ENCODE results near the gene COL10A1. TPM values are rescaled to one million over a fixed set of nuclear protein-coding genes. Genes with fewer than 3 reads are reported as not detected.

The COL10A1 gene
- total and polyA plus RNA-seq, 7 experiments from 2014 or later: 0.07 to 0.33 TPM; not detected in 5

GRCh38 chr6:116111552-116112528, 14.1 kb downstream of the COL10A1 start:
- Mint-ChIP-seq H3K4me3 (no peak overlapping the region), H3K27me3 (no peaks in the 10 kb centered on the region), H3K27ac (no peak overlapping the region), H3K9me3 (no peaks in the 10 kb centered on the region), H3K36me3 (peaks cover 19 to 65% (median 40%) of the 10 kb centered on the region in 5 donors), H3K4me1 (peaks cover 0 to 24% (median 5%) of the 10 kb centered on the region in 7 donors)
- no peak for DNase-seq
- no peaks in the 10 kb centered on the region for H3K4me1 ChIP-seq (ENCODE audit: control insufficient read depth in 2 of 2, insufficient read depth in 2 of 2, low read length in 2 of 2)
- ATAC-seq: peak; percentile 40
- no peaks in the 10 kb centered on the region for H3K9me3 ChIP-seq (ENCODE audit: control insufficient read depth in 2 of 3, low read length in 3 of 3)
- no peak overlapping the region for H3K27ac ChIP-seq (ENCODE audit: low read depth, low read length)
- intact Hi-C loops (cut with micrococcal nuclease): loop anchor here (1.0 to 10.0 kb wide), 2 partner anchors 11 to 103 kb away; no protein-coding TSS in a partner anchor
- peaks cover 23 to 73% (median 25%) of the 10 kb centered on the region in 3 experiments for H3K36me3 ChIP-seq (ENCODE audit: control insufficient read depth in 2 of 3, insufficient read depth in 3 of 3, low read length in 3 of 3)
- ChIA-PET CTCF (interaction anchor here (0.6 to 1.7 kb wide), 4 partner anchors 11 to 421 kb away, joined by 3 to 4 read pairs (median 4); partner anchors contain the start of gene NT5DC1), POLR2A (interaction anchor here (1.6 kb wide), 1 partner anchor 10 kb away, joined by 4 read pairs; no protein-coding TSS in a partner anchor)
- H3K27me3 ChIP-seq (ENCODE audit: control insufficient read depth in 2 of 2, insufficient read depth in 2 of 2, low read length in 2 of 2): no peaks in the 10 kb centered on the region
- no peak overlapping the region for H3K4me3 ChIP-seq (ENCODE audit: low read length)

GRCh38 chr6:116108836-116109235, 17.1 kb downstream of the COL10A1 start:
- Mint-ChIP-seq H3K27me3 (no peaks in the 10 kb centered on the region), H3K36me3 (peaks cover 20 to 58% (median 40%) of the 10 kb centered on the region in 5 donors), H3K27ac (no peak overlapping the region), H3K4me1 (peaks cover 14 to 47% (median 25%) of the 10 kb centered on the region in 7 donors), H3K9me3 (no peaks in the 10 kb centered on the region), H3K4me3 (no peak overlapping the region)
- no peaks in the 10 kb centered on the region for H3K27me3 ChIP-seq (ENCODE audit: control insufficient read depth in 2 of 2, insufficient read depth in 2 of 2, low read length in 2 of 2)
- H3K36me3 ChIP-seq (ENCODE audit: control insufficient read depth in 2 of 3, insufficient read depth in 3 of 3, low read length in 3 of 3): peaks cover 23 to 54% (median 25%) of the 10 kb centered on the region in 3 experiments
- intact Hi-C loops (cut with micrococcal nuclease): loop anchor here in 1 of 2 donors (10.0 kb wide), 1 partner anchor 1496 kb away; the partner anchor contains the start of gene GOPC
- H3K4me1 ChIP-seq (ENCODE audit: control insufficient read depth in 2 of 2, insufficient read depth in 2 of 2, low read length in 2 of 2): peaks cover 0 to 10% of the 10 kb centered on the region in 2 donors
- no peak overlapping the region for H3K27ac ChIP-seq (ENCODE audit: low read depth, low read length)
- no peaks in the 10 kb centered on the region for H3K9me3 ChIP-seq (ENCODE audit: control insufficient read depth in 2 of 3, low read length in 3 of 3)
- DNase-seq: no peak
- POLR2A ChIA-PET: no interaction called here
- ATAC-seq: no peak
- no peak overlapping the region for H3K4me3 ChIP-seq (ENCODE audit: low read length)
- CTCF ChIA-PET: no interaction called here

GRCh38 chr6:116106146-116106545, 19.8 kb downstream of the COL10A1 start:
- H3K4me3 ChIP-seq (ENCODE audit: low read length): no peak overlapping the region
- CTCF ChIA-PET: no interaction called here

DNA sequence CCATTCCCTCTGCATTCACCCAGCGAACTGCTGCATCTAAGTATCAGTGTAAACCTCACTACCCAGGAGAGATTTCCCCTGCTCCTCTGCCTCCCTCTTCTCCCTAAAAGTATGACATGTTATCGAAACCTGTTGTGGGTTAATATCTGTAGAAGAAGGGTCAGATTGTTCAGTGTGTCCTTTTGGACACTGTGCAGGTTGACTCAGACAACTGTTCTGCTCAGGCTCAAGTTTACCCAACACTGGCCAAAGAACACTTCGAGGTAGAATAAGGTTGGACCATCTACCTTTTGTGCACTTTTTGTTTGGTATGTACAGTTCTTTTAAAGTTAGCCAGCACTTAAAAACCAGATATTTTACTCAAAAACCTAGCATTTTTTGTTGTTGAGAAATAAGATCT, 20.7 kb downstream of the COL10A1 start:
- peaks cover 21 to 32% of the 10 kb centered on the region in 2 donors for H3K4me1 ChIP-seq (ENCODE audit: control insufficient read depth in 2 of 2, insufficient read depth in 2 of 2, low read length in 2 of 2)
- intact Hi-C loops (cut with micrococcal nuclease): loop anchor here in 1 of 2 donors (10.0 kb wide), 1 partner anchor 1500 kb away; the partner anchor contains the start of gene GOPC
- H3K4me3 Mint-ChIP-seq: peak overlapping the region in 8 of 10 donors; percentile 26 to 71 (median 36)

More at GRCh38 chr6:116106146-116106545, 19.8 kb downstream of the COL10A1 start:
- peak overlapping the region in 3 of 10 donors; percentile 3 to 26 (median 3) for H3K4me3 Mint-ChIP-seq
- no peaks in the 10 kb centered on the region for H3K9me3 Mint-ChIP-seq
- H3K27ac Mint-ChIP-seq: no peak overlapping the region
- no peaks in the 10 kb centered on the region for H3K27me3 Mint-ChIP-seq
- Histone ChIP-seq H3K4me1 (ENCODE audit: control insufficient read depth in 2 of 2, insufficient read depth in 2 of 2, low read length in 2 of 2) (peaks cover 20 to 32% of the 10 kb centered on the region in 2 donors), H3K9me3 (ENCODE audit: control insufficient read depth in 2 of 3, low read length in 3 of 3) (no peaks in the 10 kb centered on the region), H3K27me3 (ENCODE audit: control insufficient read depth in 2 of 2, insufficient read depth in 2 of 2, low read length in 2 of 2) (no peaks in the 10 kb centered on the region), H3K36me3 (ENCODE audit: control insufficient read depth in 2 of 3, insufficient read depth in 3 of 3, low read length in 3 of 3) (peaks cover 10 to 30% (median 23%) of the 10 kb centered on the region in 3 experiments), H3K27ac (ENCODE audit: low read depth, low read length) (no peak overlapping the region)
- DNase-seq (no peak), ATAC-seq (no peak)
- intact Hi-C loops (cut with micrococcal nuclease): loop anchor here in 1 of 2 donors (10.0 kb wide), 1 partner anchor 1499 kb away; the partner anchor contains the start of gene GOPC
- POLR2A ChIA-PET: no interaction called here
- H3K4me1 Mint-ChIP-seq: peaks cover 37 to 66% (median 51%) of the 10 kb centered on the region in 7 donors
- peaks cover 14 to 42% (median 21%) of the 10 kb centered on the region in 5 donors for H3K36me3 Mint-ChIP-seq

GRCh38 chr6:116104636-116105035, 21.3 kb downstream of the COL10A1 start:
- Mint-ChIP-seq H3K27ac (peak overlapping the region in 2 of 9 donors; percentile 14 to 34), H3K9me3 (no peaks in the 10 kb centered on the region), H3K4me1 (peaks cover 40 to 68% (median 63%) of the 10 kb centered on the region in 7 donors), H3K36me3 (peaks cover 8 to 29% (median 10%) of the 10 kb centered on the region in 5 donors), H3K27me3 (no peaks in the 10 kb centered on the region), H3K4me3 (peak overlapping the region in 8 of 10 donors; percentile 15 to 63 (median 31))
- CTCF ChIA-PET: no interaction called here
- Histone ChIP-seq H3K27me3 (ENCODE audit: control insufficient read depth in 2 of 2, insufficient read depth in 2 of 2, low read length in 2 of 2) (no peaks in the 10 kb centered on the region), H3K4me3 (ENCODE audit: low read length) (no peak overlapping the region), H3K4me1 (ENCODE audit: control insufficient read depth in 2 of 2, insufficient read depth in 2 of 2, low read length in 2 of 2) (peaks cover 25 to 32% of the 10 kb centered on the region in 2 donors), H3K9me3 (ENCODE audit: control insufficient read depth in 2 of 3, low read length in 3 of 3) (no peaks in the 10 kb centered on the region), H3K27ac (ENCODE audit: low read depth, low read length) (no peak overlapping the region), H3K36me3 (ENCODE audit: control insufficient read depth in 2 of 3, insufficient read depth in 3 of 3, low read length in 3 of 3) (peaks cover 10 to 18% (median 11%) of the 10 kb centered on the region in 3 experiments)
- intact Hi-C loops (cut with micrococcal nuclease): loop anchor here (5.0 to 10.0 kb wide), 6 partner anchors 113 to 1573 kb away; partner anchors contain the start of genes GOPC (in 2 of the 2), CALHM6 (in 1 of the 2), NUS1 (in 1 of the 2) and ZUP1 (in 1 of the 2)
- DNase-seq (no peak), ATAC-seq (no peak)
- POLR2A ChIA-PET: no interaction called here

More for the DNA sequence above, 20.7 kb downstream of the COL10A1 start:
- Mint-ChIP-seq H3K9me3 (no peaks in the 10 kb centered on the region), H3K4me1 (peaks cover 39 to 62% (median 57%) of the 10 kb centered on the region in 7 donors), H3K27me3 (no peaks in the 10 kb centered on the region), H3K36me3 (peaks cover 10 to 33% (median 14%) of the 10 kb centered on the region in 5 donors), H3K27ac (peak overlapping the region in 5 of 9 donors; percentile 5 to 48 (median 25))
- Histone ChIP-seq H3K27me3 (ENCODE audit: control insufficient read depth in 2 of 2, insufficient read depth in 2 of 2, low read length in 2 of 2) (no peaks in the 10 kb centered on the region), H3K4me3 (ENCODE audit: low read length) (no peak overlapping the region), H3K27ac (ENCODE audit: low read depth, low read length) (no peak overlapping the region), H3K36me3 (ENCODE audit: control insufficient read depth in 2 of 3, insufficient read depth in 3 of 3, low read length in 3 of 3) (peaks cover 10 to 25% (median 14%) of the 10 kb centered on the region in 3 experiments), H3K9me3 (ENCODE audit: control insufficient read depth in 2 of 3, low read length in 3 of 3) (no peaks in the 10 kb centered on the region)
- CTCF ChIA-PET: no interaction called here
- ATAC-seq: no peak
- POLR2A ChIA-PET: no interaction called here
- no peak for DNase-seq

DNA sequence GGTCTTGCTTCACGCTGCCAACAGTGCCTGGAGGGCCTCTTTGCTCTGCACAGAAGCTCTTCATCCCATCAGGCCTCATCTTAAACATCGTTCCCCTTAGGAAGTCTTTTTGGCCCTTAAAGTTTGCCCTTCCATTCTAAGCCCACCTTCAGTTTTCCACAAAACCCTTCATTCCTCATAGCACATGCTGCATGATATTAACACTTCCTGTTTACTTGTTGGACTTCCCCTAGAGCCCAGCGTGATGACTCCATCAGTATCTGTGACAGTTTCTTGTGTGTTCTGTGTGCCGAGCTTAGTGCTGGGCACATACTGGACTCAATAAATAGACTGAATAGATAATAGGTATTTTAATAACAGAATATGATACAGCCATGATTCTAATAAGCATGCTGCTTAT, 23.1 kb downstream of the COL10A1 start:
- Mint-ChIP-seq H3K36me3 (peaks cover 0 to 15% (median 0%) of the 10 kb centered on the region in 5 donors), H3K27me3 (no peaks in the 10 kb centered on the region), H3K4me1 (peaks cover 35 to 72% (median 63%) of the 10 kb centered on the region in 7 donors), H3K27ac (peak overlapping the region in 2 of 9 donors; percentile 2 to 11), H3K4me3 (peak overlapping the region; percentile 3 to 99 (median 46)), H3K9me3 (no peaks in the 10 kb centered on the region)
- H3K27me3 ChIP-seq (ENCODE audit: control insufficient read depth in 2 of 2, insufficient read depth in 2 of 2, low read length in 2 of 2): no peaks in the 10 kb centered on the region
- H3K9me3 ChIP-seq (ENCODE audit: control insufficient read depth in 2 of 3, low read length in 3 of 3): no peaks in the 10 kb centered on the region
- peaks cover 25 to 32% of the 10 kb centered on the region in 2 donors for H3K4me1 ChIP-seq (ENCODE audit: control insufficient read depth in 2 of 2, insufficient read depth in 2 of 2, low read length in 2 of 2)
- intact Hi-C loops (cut with micrococcal nuclease): loop anchor here (5.0 to 10.0 kb wide), 6 partner anchors 114 to 1574 kb away; partner anchors contain the start of genes GOPC (in 2 of the 2), CALHM6 (in 1 of the 2), NUS1 (in 1 of the 2) and ZUP1 (in 1 of the 2)
- no peak overlapping the region for H3K4me3 ChIP-seq (ENCODE audit: low read length)
- peaks cover 0 to 4% (median 0%) of the 10 kb centered on the region in 3 experiments for H3K36me3 ChIP-seq (ENCODE audit: control insufficient read depth in 2 of 3, insufficient read depth in 3 of 3, low read length in 3 of 3)
- DNase-seq: no peak
- POLR2A ChIA-PET: interaction anchor here (0.6 to 1.7 kb wide), 3 partner anchors 10 to 104 kb away, joined by 3 to 5 read pairs (median 4); no protein-coding TSS in a partner anchor
- no peak overlapping the region for H3K27ac ChIP-seq (ENCODE audit: low read depth, low read length)
- ATAC-seq: no peak
- CTCF ChIA-PET: no interaction called here

Data from naive thymus-derived CD4-positive, alpha-beta T cell (primary cell).